ENCODE measurements around the gene EPHB1. TPM values are rescaled to one million over a fixed set of nuclear protein-coding genes. Genes with fewer than 3 reads are reported as not detected.

Gene EPHB1
- total RNA-seq, 1 donor = 0.36 TPM

DNA sequence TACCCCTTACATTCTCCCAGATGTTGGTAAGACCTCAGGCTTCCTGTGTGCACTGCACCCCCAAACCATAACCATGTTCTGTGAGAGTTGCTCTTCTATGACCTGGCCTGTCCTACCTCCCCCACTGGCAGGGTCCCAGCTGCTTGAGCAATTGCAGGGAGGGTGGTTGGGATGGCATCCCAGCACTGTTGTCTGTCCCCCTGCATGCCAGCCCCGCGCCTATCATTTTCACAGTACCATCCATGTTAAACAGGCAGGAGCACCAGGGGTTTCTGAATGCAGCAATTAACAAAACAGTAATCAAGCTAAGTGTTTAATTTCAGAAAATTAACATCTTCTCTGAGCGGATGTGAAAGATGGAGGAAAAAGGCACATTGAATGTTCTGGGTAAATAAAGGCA is 345.5 kb downstream of the EPHB1 start:
- no peak overlapping the region for H3K4me2 ChIP-seq (ENCODE audit: insufficient read depth, low read length)
- no peaks in the 10 kb centered on the region for H3K79me2 ChIP-seq (ENCODE audit: insufficient read depth, low read length)
- H3K4me1 ChIP-seq (ENCODE audit: insufficient read depth, low read length) = no peaks in the 10 kb centered on the region
- H3K27me3 ChIP-seq (ENCODE audit: insufficient read depth, low read length) = no peaks in the 10 kb centered on the region
- TF ChIP-seq, protein P1, sequence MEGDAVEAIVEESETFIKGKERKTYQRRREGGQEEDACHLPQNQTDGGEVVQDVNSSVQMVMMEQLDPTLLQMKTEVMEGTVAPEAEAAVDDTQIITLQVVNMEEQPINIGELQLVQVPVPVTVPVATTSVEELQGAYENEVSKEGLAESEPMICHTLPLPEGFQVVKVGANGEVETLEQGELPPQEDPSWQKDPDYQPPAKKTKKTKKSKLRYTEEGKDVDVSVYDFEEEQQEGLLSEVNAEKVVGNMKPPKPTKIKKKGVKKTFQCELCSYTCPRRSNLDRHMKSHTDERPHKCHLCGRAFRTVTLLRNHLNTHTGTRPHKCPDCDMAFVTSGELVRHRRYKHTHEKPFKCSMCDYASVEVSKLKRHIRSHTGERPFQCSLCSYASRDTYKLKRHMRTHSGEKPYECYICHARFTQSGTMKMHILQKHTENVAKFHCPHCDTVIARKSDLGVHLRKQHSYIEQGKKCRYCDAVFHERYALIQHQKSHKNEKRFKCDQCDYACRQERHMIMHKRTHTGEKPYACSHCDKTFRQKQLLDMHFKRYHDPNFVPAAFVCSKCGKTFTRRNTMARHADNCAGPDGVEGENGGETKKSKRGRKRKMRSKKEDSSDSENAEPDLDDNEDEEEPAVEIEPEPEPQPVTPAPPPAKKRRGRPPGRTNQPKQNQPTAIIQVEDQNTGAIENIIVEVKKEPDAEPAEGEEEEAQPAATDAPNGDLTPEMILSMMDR (IDR thresholded peaks at IDR 0.05; ENCODE audit: extremely low read depth, low read depth, low read length) = no peak
- no peaks in the 10 kb centered on the region for H3K36me3 ChIP-seq (ENCODE audit: insufficient read depth, low read length)
- H4K20me1 ChIP-seq (ENCODE audit: insufficient read depth, low read length) = no peaks in the 10 kb centered on the region
- no peak overlapping the region for H2AFZ ChIP-seq (ENCODE audit: low read length)
- no peak overlapping the region for H3K27ac ChIP-seq (ENCODE audit: low read depth, low read length)
- peak; percentile 10 for DNase-seq (ENCODE audit: insufficient read length, low spot score, missing footprints)
- no peaks in the 10 kb centered on the region for H3K9me3 ChIP-seq (ENCODE audit: low read depth, low read length)
- no peak overlapping the region for H3K4me3 ChIP-seq (ENCODE audit: insufficient read depth, low read length)

DNA sequence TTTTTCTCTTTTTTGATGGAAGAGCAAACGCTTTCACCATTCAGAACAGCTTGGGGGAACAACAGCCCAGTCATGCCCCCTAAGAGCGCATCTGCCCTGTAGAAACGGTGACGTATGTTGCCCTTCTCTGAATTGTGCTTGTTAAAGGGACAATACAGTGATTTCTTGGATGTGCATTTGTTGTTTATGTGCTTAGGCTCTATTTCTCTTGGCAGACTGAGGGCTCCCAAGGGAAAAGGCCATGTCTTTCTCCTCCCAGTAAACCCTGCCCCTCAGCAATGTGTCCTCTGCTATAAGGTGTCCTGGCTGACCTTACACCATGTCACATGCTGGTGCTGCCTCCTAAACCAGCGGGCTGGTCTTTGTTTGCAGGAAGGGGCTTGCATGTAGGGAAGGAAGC is 346.1 kb downstream of the EPHB1 start:
- H3K4me1 ChIP-seq (ENCODE audit: insufficient read depth, low read length) = no peaks in the 10 kb centered on the region
- H3K79me2 ChIP-seq (ENCODE audit: insufficient read depth, low read length) = no peaks in the 10 kb centered on the region
- no peak overlapping the region for H3K27ac ChIP-seq (ENCODE audit: low read depth, low read length)
- no peaks in the 10 kb centered on the region for H4K20me1 ChIP-seq (ENCODE audit: insufficient read depth, low read length)
- H3K36me3 ChIP-seq (ENCODE audit: insufficient read depth, low read length) = no peaks in the 10 kb centered on the region
- no peak for DNase-seq (ENCODE audit: insufficient read length, low spot score, missing footprints)
- no peak overlapping the region for H2AFZ ChIP-seq (ENCODE audit: low read length)
- H3K27me3 ChIP-seq (ENCODE audit: insufficient read depth, low read length) = no peaks in the 10 kb centered on the region
- H3K4me2 ChIP-seq (ENCODE audit: insufficient read depth, low read length) = no peak overlapping the region
- no peak overlapping the region for H3K4me3 ChIP-seq (ENCODE audit: insufficient read depth, low read length)
- TF ChIP-seq, protein P1 (IDR thresholded peaks at IDR 0.05; ENCODE audit: extremely low read depth, low read depth, low read length) = no peak
- no peaks in the 10 kb centered on the region for H3K9me3 ChIP-seq (ENCODE audit: low read depth, low read length)

DNA sequence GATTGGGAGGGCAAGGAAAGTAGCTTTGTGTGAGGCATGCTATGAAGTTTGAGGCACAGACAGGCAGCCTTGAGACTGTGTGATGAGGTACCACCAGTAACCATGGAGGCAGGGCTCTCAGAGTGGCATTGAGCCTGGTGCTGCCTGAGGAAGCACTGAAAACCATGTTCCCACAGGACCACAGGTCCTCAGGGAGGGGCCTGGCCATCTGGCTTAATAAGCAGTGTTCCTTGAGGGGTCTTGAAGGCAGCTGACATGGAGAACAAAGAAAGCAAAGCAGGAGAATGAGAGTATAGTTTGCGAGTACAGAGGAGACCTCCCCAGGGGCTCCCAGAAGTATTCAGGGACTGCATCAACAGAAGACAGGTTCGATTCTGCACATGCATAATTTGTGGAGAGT is 346.6 kb downstream of the EPHB1 start:
- H3K9me3 ChIP-seq (ENCODE audit: low read depth, low read length) = no peaks in the 10 kb centered on the region
- no peak for DNase-seq (ENCODE audit: insufficient read length, low spot score, missing footprints)
- no peak overlapping the region for H3K4me3 ChIP-seq (ENCODE audit: insufficient read depth, low read length)
- no peaks in the 10 kb centered on the region for H3K4me1 ChIP-seq (ENCODE audit: insufficient read depth, low read length)
- H3K4me2 ChIP-seq (ENCODE audit: insufficient read depth, low read length) = no peak overlapping the region
- H3K27ac ChIP-seq (ENCODE audit: low read depth, low read length) = no peak overlapping the region
- no peaks in the 10 kb centered on the region for H3K36me3 ChIP-seq (ENCODE audit: insufficient read depth, low read length)
- H4K20me1 ChIP-seq (ENCODE audit: insufficient read depth, low read length) = no peaks in the 10 kb centered on the region
- no peaks in the 10 kb centered on the region for H3K27me3 ChIP-seq (ENCODE audit: insufficient read depth, low read length)
- TF ChIP-seq, protein P1 (IDR thresholded peaks at IDR 0.05; ENCODE audit: extremely low read depth, low read depth, low read length) = no peak
- H2AFZ ChIP-seq (ENCODE audit: low read length) = no peak overlapping the region
- no peaks in the 10 kb centered on the region for H3K79me2 ChIP-seq (ENCODE audit: insufficient read depth, low read length)

DNA sequence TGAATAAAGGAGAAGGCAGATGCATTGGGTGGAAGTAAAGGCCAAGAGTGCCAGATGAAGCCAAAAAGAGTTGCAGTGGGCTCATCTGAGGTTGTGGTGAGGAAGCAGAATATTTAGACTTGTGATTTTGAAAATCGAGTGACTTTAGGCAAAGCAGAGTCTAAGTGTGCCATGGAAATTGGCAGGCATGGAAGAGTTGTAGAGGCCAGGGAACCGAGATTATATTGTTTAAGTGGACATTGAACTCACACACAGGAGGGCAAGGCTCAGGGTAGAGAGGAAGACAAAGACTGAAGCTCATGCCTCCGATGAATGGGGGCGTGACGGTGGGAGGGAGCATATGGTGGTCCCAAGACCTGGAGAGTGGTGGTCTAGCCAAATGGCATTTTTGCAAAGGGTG is 347.5 kb downstream of the EPHB1 start:
- H3K4me3 ChIP-seq (ENCODE audit: insufficient read depth, low read length) = no peak overlapping the region
- H3K4me1 ChIP-seq (ENCODE audit: insufficient read depth, low read length) = no peaks in the 10 kb centered on the region
- H3K9me3 ChIP-seq (ENCODE audit: low read depth, low read length) = no peaks in the 10 kb centered on the region
- H2AFZ ChIP-seq (ENCODE audit: low read length) = no peak overlapping the region
- DNase-seq (ENCODE audit: insufficient read length, low spot score, missing footprints) = no peak
- H3K4me2 ChIP-seq (ENCODE audit: insufficient read depth, low read length) = no peak overlapping the region
- H4K20me1 ChIP-seq (ENCODE audit: insufficient read depth, low read length) = no peaks in the 10 kb centered on the region
- H3K27me3 ChIP-seq (ENCODE audit: insufficient read depth, low read length) = no peaks in the 10 kb centered on the region
- no peaks in the 10 kb centered on the region for H3K36me3 ChIP-seq (ENCODE audit: insufficient read depth, low read length)
- no peak overlapping the region for H3K27ac ChIP-seq (ENCODE audit: low read depth, low read length)
- H3K79me2 ChIP-seq (ENCODE audit: insufficient read depth, low read length) = no peaks in the 10 kb centered on the region
- TF ChIP-seq, protein P1 (IDR thresholded peaks at IDR 0.05; ENCODE audit: extremely low read depth, low read depth, low read length) = no peak

Measured in osteoblast (primary cell).